Measurements from ENCODE around the gene SASS6. TPM values are rescaled to one million over a fixed set of nuclear protein-coding genes. Genes with fewer than 3 reads are reported as not detected.

SASS6 gene
- total RNA-seq, 1 experiment from 2014 or later = 9.0 TPM

DNA sequence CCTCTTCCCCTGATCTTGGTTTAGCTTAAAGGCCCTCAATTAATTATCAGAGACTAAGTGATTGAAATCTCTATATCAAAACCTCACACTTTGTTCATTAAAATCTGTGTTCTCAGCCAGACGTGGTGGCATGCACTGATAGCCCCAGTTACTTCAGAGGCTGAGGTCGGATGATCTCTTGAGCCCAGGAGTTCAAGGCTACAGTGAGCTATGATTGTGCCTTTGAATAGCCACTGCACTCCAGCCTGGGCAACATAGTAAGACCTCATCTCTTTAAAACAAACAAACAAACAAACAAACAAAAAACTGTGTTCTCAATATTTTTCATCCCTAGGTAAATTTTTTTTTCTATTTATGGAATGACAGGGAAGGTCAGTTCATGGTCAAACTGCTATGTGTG lies 18.9 kb upstream of the SASS6 start:
- peaks cover 21% of the 10 kb centered on the region for H3K36me3 ChIP-seq (ENCODE audit: low read depth, low read length)
- H3F3A ChIP-seq (ENCODE audit: low read length, unreplicated experiment) = no peaks in the 10 kb centered on the region
- TF ChIP-seq, protein P1, sequence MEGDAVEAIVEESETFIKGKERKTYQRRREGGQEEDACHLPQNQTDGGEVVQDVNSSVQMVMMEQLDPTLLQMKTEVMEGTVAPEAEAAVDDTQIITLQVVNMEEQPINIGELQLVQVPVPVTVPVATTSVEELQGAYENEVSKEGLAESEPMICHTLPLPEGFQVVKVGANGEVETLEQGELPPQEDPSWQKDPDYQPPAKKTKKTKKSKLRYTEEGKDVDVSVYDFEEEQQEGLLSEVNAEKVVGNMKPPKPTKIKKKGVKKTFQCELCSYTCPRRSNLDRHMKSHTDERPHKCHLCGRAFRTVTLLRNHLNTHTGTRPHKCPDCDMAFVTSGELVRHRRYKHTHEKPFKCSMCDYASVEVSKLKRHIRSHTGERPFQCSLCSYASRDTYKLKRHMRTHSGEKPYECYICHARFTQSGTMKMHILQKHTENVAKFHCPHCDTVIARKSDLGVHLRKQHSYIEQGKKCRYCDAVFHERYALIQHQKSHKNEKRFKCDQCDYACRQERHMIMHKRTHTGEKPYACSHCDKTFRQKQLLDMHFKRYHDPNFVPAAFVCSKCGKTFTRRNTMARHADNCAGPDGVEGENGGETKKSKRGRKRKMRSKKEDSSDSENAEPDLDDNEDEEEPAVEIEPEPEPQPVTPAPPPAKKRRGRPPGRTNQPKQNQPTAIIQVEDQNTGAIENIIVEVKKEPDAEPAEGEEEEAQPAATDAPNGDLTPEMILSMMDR (conservative IDR thresholded peaks at IDR 0.05; ENCODE audit: low read depth, low read length) = no peak
- TF ChIP-seq EZH2phosphoT487 (IDR thresholded peaks at IDR 0.05; ENCODE audit: borderline replicate concordance, low read length) (no peak), EZH2 (IDR thresholded peaks at IDR 0.05; ENCODE audit: low read length, unreplicated experiment) (no peak)
- intact Hi-C loops (cut with micrococcal nuclease) = loop anchor here (5.0 kb wide), 1 partner anchor 306 kb away; no protein-coding TSS in a partner anchor
- no peak overlapping the region for H3K27ac ChIP-seq (ENCODE audit: low read length)
- H4K20me1 ChIP-seq (ENCODE audit: low read length) = no peaks in the 10 kb centered on the region
- H3K4me1 ChIP-seq (ENCODE audit: insufficient read depth, low read length) = no peaks in the 10 kb centered on the region
- H3K9me3 ChIP-seq (ENCODE audit: low read length) = no peaks in the 10 kb centered on the region
- BruUV-seq (replicated peaks) = no TSS peak
- no peak for DNase-seq
- no peaks in the 10 kb centered on the region for H3K27me3 ChIP-seq (ENCODE audit: low read length)
- no peak overlapping the region for H2AFZ ChIP-seq (ENCODE audit: low read length)
- no peak overlapping the region for H3K4me3 ChIP-seq (ENCODE audit: low read length)
- no peak for ATAC-seq
- ChIA-PET CTCF (no interaction called here), POLR2A (ENCODE audit: unreplicated experiment) (interaction anchor here (0.6 kb wide), 1 partner anchor 386 kb away, joined by 8 read pairs; no protein-coding TSS in a partner anchor)
- no peaks in the 10 kb centered on the region for H3K9me2 ChIP-seq (replicated peaks; ENCODE audit: low read length)
- no peaks in the 10 kb centered on the region for H3K79me2 ChIP-seq (ENCODE audit: low read length)
- H3K9ac ChIP-seq (ENCODE audit: low read length) = no peak overlapping the region
- no peak overlapping the region for H3K4me2 ChIP-seq (ENCODE audit: low read length)

DNA sequence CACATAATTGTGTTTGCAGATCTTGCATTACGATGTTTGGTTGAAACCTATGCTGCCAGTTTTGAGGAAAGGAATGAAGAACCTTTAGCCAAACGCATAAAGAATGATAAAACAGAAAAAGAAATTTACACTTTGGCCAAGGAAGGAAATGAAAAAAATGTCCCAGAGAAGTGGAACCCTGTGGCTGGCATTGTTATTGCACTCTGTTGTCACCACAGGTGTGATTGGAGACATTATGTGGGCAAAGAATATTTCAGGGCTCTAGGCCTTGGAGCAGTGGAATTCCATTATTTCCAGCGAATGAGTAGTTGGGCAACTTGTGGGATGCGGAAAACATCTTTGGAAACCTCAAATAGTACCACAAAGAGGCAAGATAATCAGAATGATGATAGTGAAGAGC lies 15.1 kb upstream of the SASS6 start:
- H3K27me3 ChIP-seq (ENCODE audit: low read length) = no peaks in the 10 kb centered on the region
- no peaks in the 10 kb centered on the region for H3K9me2 ChIP-seq (replicated peaks; ENCODE audit: low read length)
- intact Hi-C loops (cut with micrococcal nuclease) = no loop called here
- H3K79me2 ChIP-seq (ENCODE audit: low read length) = no peaks in the 10 kb centered on the region
- H3K9ac ChIP-seq (ENCODE audit: low read length) = no peak overlapping the region
- ChIA-PET POLR2A (ENCODE audit: unreplicated experiment) (no interaction called here), CTCF (no interaction called here)
- TF ChIP-seq EZH2 (IDR thresholded peaks at IDR 0.05; ENCODE audit: low read length, unreplicated experiment) (no peak), EZH2phosphoT487 (IDR thresholded peaks at IDR 0.05; ENCODE audit: borderline replicate concordance, low read length) (no peak)
- TF ChIP-seq, protein P1 (conservative IDR thresholded peaks at IDR 0.05; ENCODE audit: low read depth, low read length) = no peak
- H3K36me3 ChIP-seq (ENCODE audit: low read depth, low read length) = peaks cover 36% of the 10 kb centered on the region
- ATAC-seq = no peak
- no peaks in the 10 kb centered on the region for H3K4me1 ChIP-seq (ENCODE audit: insufficient read depth, low read length)
- no TSS peak for BruUV-seq (replicated peaks)
- peaks cover 2% of the 10 kb centered on the region for H3F3A ChIP-seq (ENCODE audit: low read length, unreplicated experiment)
- no peaks in the 10 kb centered on the region for H4K20me1 ChIP-seq (ENCODE audit: low read length)
- no peak overlapping the region for H3K27ac ChIP-seq (ENCODE audit: low read length)
- no peak overlapping the region for H3K4me3 ChIP-seq (ENCODE audit: low read length)
- no peak for DNase-seq
- no peak overlapping the region for H2AFZ ChIP-seq (ENCODE audit: low read length)
- H3K4me2 ChIP-seq (ENCODE audit: low read length) = no peak overlapping the region
- H3K9me3 ChIP-seq (ENCODE audit: low read length) = no peaks in the 10 kb centered on the region

DNA sequence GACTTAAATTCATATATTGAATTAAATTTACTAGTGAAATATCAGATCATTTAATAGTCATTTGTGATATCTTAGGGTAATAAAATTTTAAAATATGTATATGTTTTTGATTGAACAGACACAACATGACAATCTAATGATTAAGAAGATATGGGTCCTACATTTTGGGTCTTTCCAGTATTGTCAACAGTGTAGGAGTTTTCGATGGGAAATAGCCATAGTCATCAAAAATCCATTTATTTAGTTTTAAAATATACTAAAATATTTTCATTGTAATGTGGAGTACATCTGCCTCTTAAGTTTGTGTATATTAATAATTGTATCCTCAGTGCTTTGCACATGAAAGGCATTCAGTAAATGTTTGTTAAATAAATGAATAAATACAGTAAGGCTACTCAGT lies 14.2 kb upstream of the SASS6 start:
- Histone ChIP-seq H3K79me2 (ENCODE audit: low read length) (no peaks in the 10 kb centered on the region), H3F3A (ENCODE audit: low read length, unreplicated experiment) (peaks cover 3% of the 10 kb centered on the region), H3K27me3 (ENCODE audit: low read length) (no peaks in the 10 kb centered on the region), H4K20me1 (ENCODE audit: low read length) (no peaks in the 10 kb centered on the region), H3K27ac (ENCODE audit: low read length) (no peak overlapping the region), H3K9me2 (replicated peaks; ENCODE audit: low read length) (no peaks in the 10 kb centered on the region), H3K4me1 (ENCODE audit: insufficient read depth, low read length) (no peaks in the 10 kb centered on the region), H3K9me3 (ENCODE audit: low read length) (no peaks in the 10 kb centered on the region), H3K9ac (ENCODE audit: low read length) (no peak overlapping the region), H3K36me3 (ENCODE audit: low read depth, low read length) (peaks cover 38% of the 10 kb centered on the region), H2AFZ (ENCODE audit: low read length) (no peak overlapping the region), H3K4me3 (ENCODE audit: low read length) (no peak overlapping the region), H3K4me2 (ENCODE audit: low read length) (no peak overlapping the region)
- intact Hi-C loops (cut with micrococcal nuclease) = no loop called here
- ATAC-seq (no peak), DNase-seq (no peak)
- ChIA-PET CTCF (no interaction called here), POLR2A (ENCODE audit: unreplicated experiment) (no interaction called here)
- TF ChIP-seq EZH2 (IDR thresholded peaks at IDR 0.05; ENCODE audit: low read length, unreplicated experiment) (no peak), EZH2phosphoT487 (IDR thresholded peaks at IDR 0.05; ENCODE audit: borderline replicate concordance, low read length) (no peak)
- TF ChIP-seq, protein P1 (conservative IDR thresholded peaks at IDR 0.05; ENCODE audit: low read depth, low read length) = no peak
- BruUV-seq (replicated peaks) = no TSS peak
